HFFc6 (cell line): ENCODE data around the gene PLCD4. TPM values are rescaled to one million over a fixed set of nuclear protein-coding genes. Genes with fewer than 3 reads are reported as not detected.

Experiments used
- DNase-seq: peaks from one replicate; pipeline ENCODE4 v3.0.0-alpha.2; 2018
- H3K27ac Mint-ChIP-seq: 2 replicates; pipeline ENCODE4 v1.8.0; 2020; ENCODE audit warnings: mild to moderate bottlenecking, mixed read lengths
- H3K27me3 Mint-ChIP-seq: 2 replicates; pipeline ENCODE4 v1.8.0; 2021; ENCODE audit warnings: mild to moderate bottlenecking, moderate library complexity, mixed read lengths; ENCODE audit not compliant: insufficient read depth
- H3K36me3 Mint-ChIP-seq: 2 replicates; pipeline ENCODE4 v1.8.0; 2021; ENCODE audit warnings: low read depth, mixed read lengths
- H3K4me1 Mint-ChIP-seq: 2 replicates; pipeline ENCODE4 v1.8.0; 2020; ENCODE audit warnings: low read depth, mixed read lengths
- H3K4me3 Mint-ChIP-seq: 2 replicates; pipeline ENCODE4 v1.8.0; 2020; ENCODE audit warnings: mild to moderate bottlenecking, moderate library complexity, mixed read lengths
- H3K9me3 Mint-ChIP-seq: 2 replicates; pipeline ENCODE4 v1.8.0; 2020; ENCODE audit warnings: mild to moderate bottlenecking, mixed read lengths
- CTCF ChIP-seq: fragments of 200-600 bp; sonication (generic); IDR thresholded peaks from 2 replicates; pipeline ENCODE4 v1.5.0; 2021; ENCODE audit warnings: antibody characterized with exemption, mild to moderate bottlenecking
- total RNA-seq, 6 experiments: library from RNA; stranded (reverse); fragmentation: NEBNext Ultra II Directional; extraction: Animal tissue kit (Norgen Biotek cat#: 25700); gene quantifications; 2 replicates in 1 of 6; 3 replicates in 5 of 6; pipeline ENCODE4 v1.2.3, GENCODE V29; 2021

Gene PLCD4
- total RNA-seq, 6 experiments from 2014 or later: 0.61 to 1.3 (median 0.83) TPM

GRCh38 chr2:218622606-218623365 is 15.1 kb downstream of the PLCD4 start:
- no peak for TF ChIP-seq CTCF
- DNase-seq: peak; percentile 27
- H3K27ac Mint-ChIP-seq: no peak overlapping the region

GRCh38 chr2:218623366-218623705 is 15.6 kb downstream of the PLCD4 start:
- H3K4me3 Mint-ChIP-seq: no peak overlapping the region
- H3K27me3 Mint-ChIP-seq: no peaks in the 10 kb centered on the region; the same call in 1 of the 2 replicates
- H3K4me1 Mint-ChIP-seq: peaks cover 12% of the 10 kb centered on the region; the same call in 1 of the 2 replicates
- DNase-seq: no peak
- H3K9me3 Mint-ChIP-seq: no peaks in the 10 kb centered on the region
- no peak overlapping the region for H3K27ac Mint-ChIP-seq
- TF ChIP-seq CTCF: no peak
- H3K36me3 Mint-ChIP-seq: no peaks in the 10 kb centered on the region

More at GRCh38 chr2:218622606-218623365, 15.1 kb downstream of the PLCD4 start:
- Mint-ChIP-seq H3K4me3 (no peak overlapping the region), H3K4me1 (peaks cover 12% of the 10 kb centered on the region; the same call in 1 of the 2 replicates), H3K27me3 (no peaks in the 10 kb centered on the region; the same call in 1 of the 2 replicates), H3K9me3 (no peaks in the 10 kb centered on the region), H3K36me3 (no peaks in the 10 kb centered on the region)

- Mint-ChIP-seq H3K9me3 (no peaks in the 10 kb centered on the region), H3K27ac (no peak overlapping the region), H3K27me3 (peaks cover 2% of the 10 kb centered on the region), H3K4me1 (peaks cover 12% of the 10 kb centered on the region; the same call in 1 of the 2 replicates), H3K36me3 (no peaks in the 10 kb centered on the region), H3K4me3 (no peak overlapping the region)
- no peak for TF ChIP-seq CTCF
- no peak for DNase-seq
Observed at GRCh38 chr2:218626369-218626768, 18.7 kb downstream of the PLCD4 start.

- H3K4me3 Mint-ChIP-seq: no peak overlapping the region
- no peak for DNase-seq
- no peak overlapping the region for H3K27ac Mint-ChIP-seq
- no peaks in the 10 kb centered on the region for H3K9me3 Mint-ChIP-seq
- H3K27me3 Mint-ChIP-seq: peaks cover 2% of the 10 kb centered on the region
- H3K4me1 Mint-ChIP-seq: peaks cover 10% of the 10 kb centered on the region
- no peaks in the 10 kb centered on the region; the same call in 1 of the 2 replicates for H3K36me3 Mint-ChIP-seq
- TF ChIP-seq CTCF: no peak
Observed at GRCh38 chr2:218627939-218628338, 20.2 kb downstream of the PLCD4 start.

GRCh38 chr2:218631837-218632236 is 24.1 kb downstream of the PLCD4 start:
- Mint-ChIP-seq H3K27me3 (peaks cover 2% of the 10 kb centered on the region), H3K36me3 (peaks cover 12% of the 10 kb centered on the region), H3K4me1 (peaks cover 6% of the 10 kb centered on the region), H3K27ac (no peak overlapping the region), H3K4me3 (no peak overlapping the region), H3K9me3 (no peaks in the 10 kb centered on the region)
- no peak for DNase-seq
- no peak for TF ChIP-seq CTCF
